Measurements from ENCODE around the gene TMX1. TPM values are rescaled to one million over a fixed set of nuclear protein-coding genes. Genes with fewer than 3 reads are reported as not detected.

Gene TMX1
- total RNA-seq, 1 donor from 2014 or later = 56.2 TPM

DNA sequence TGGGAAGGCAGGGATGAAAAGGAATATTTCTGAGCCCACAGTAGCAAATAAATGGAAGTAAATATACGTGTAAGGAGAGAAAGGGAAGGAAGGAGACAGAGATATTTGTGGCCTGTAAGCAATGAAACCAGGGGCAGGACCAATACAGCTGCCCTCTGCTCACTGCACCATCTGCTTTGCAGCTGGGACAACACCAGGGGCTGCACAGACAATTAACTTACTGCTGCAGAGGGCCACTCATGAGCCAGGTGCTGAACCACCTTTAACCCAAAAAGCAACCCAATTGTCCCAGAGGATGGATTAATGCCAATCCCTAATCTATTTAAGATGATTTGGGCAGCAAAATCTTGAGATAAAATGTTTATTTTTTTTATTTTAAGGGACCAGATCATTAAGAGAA is 30.6 kb upstream of the TMX1 start:
- Histone ChIP-seq H3K27me3 (ENCODE audit: insufficient read depth, low read length) (peaks cover 11% of the 10 kb centered on the region), H2AFZ (ENCODE audit: low read depth, low read length) (no peak overlapping the region), H3K27ac (ENCODE audit: low read depth, low read length) (no peak overlapping the region), H3K4me1 (ENCODE audit: insufficient read depth, low read length) (no peaks in the 10 kb centered on the region), H3K36me3 (ENCODE audit: insufficient read depth, low read length) (no peaks in the 10 kb centered on the region), H4K20me1 (ENCODE audit: insufficient read depth, low read length) (no peaks in the 10 kb centered on the region), H3K9me3 (ENCODE audit: insufficient read depth, low read depth, low read length) (no peaks in the 10 kb centered on the region), H3K4me2 (ENCODE audit: low read length) (no peak overlapping the region), H3K9ac (ENCODE audit: low read length) (no peak overlapping the region), H3K79me2 (ENCODE audit: insufficient read depth, low read length) (no peaks in the 10 kb centered on the region), H3K4me3 (ENCODE audit: insufficient read depth, low read depth, low read length) (no peak overlapping the region)
- no peak overlapping the region for H3K4me3 Mint-ChIP-seq (ENCODE audit: unreplicated experiment)
- no peaks in the 10 kb centered on the region for H3K4me1 Mint-ChIP-seq (ENCODE audit: low read depth, unreplicated experiment)
- no peak for DNase-seq (ENCODE audit: low read depth)
- FAIRE-seq = no peak
- H3K27ac Mint-ChIP-seq (ENCODE audit: unreplicated experiment) = no peak overlapping the region
- no peaks in the 10 kb centered on the region for H3K36me3 Mint-ChIP-seq (ENCODE audit: low read depth, unreplicated experiment)
- H3K27me3 Mint-ChIP-seq (ENCODE audit: low read depth, unreplicated experiment) = peaks cover 4% of the 10 kb centered on the region
- no peak for TF ChIP-seq EZH2 (IDR thresholded peaks at IDR 0.05; ENCODE audit: insufficient read depth, low read length)
- TF ChIP-seq, protein P1, sequence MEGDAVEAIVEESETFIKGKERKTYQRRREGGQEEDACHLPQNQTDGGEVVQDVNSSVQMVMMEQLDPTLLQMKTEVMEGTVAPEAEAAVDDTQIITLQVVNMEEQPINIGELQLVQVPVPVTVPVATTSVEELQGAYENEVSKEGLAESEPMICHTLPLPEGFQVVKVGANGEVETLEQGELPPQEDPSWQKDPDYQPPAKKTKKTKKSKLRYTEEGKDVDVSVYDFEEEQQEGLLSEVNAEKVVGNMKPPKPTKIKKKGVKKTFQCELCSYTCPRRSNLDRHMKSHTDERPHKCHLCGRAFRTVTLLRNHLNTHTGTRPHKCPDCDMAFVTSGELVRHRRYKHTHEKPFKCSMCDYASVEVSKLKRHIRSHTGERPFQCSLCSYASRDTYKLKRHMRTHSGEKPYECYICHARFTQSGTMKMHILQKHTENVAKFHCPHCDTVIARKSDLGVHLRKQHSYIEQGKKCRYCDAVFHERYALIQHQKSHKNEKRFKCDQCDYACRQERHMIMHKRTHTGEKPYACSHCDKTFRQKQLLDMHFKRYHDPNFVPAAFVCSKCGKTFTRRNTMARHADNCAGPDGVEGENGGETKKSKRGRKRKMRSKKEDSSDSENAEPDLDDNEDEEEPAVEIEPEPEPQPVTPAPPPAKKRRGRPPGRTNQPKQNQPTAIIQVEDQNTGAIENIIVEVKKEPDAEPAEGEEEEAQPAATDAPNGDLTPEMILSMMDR (IDR thresholded peaks at IDR 0.05; ENCODE audit: insufficient read depth, low read depth, low read length) = no peak
- H3K9me3 Mint-ChIP-seq (ENCODE audit: unreplicated experiment) = no peaks in the 10 kb centered on the region

DNA sequence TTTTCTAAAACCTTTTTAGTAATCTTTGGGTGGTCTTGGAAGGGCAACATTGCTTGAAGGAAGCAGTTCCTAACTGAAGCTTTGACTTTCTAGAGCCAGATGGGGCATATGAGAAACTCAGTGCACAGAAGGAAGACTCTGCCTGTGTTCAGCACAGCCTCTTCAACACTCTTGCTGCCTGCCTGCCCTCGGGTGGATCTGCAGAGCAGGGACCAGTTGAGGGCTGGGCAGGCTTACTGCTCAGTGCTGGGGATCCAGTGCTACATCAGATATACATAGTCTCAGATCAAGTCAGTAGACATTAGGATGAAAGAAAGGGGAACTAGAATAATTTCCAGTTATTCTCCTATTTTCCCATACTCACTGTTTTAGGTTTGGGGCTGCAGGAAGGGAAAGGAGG is 29.5 kb upstream of the TMX1 start:
- TF ChIP-seq, protein P1 (IDR thresholded peaks at IDR 0.05; ENCODE audit: insufficient read depth, low read depth, low read length) = no peak
- no peak for TF ChIP-seq EZH2 (IDR thresholded peaks at IDR 0.05; ENCODE audit: insufficient read depth, low read length)
- no peaks in the 10 kb centered on the region for H3K36me3 Mint-ChIP-seq (ENCODE audit: low read depth, unreplicated experiment)
- Histone ChIP-seq H3K4me2 (ENCODE audit: low read length) (no peak overlapping the region), H3K9ac (ENCODE audit: low read length) (no peak overlapping the region), H3K79me2 (ENCODE audit: insufficient read depth, low read length) (no peaks in the 10 kb centered on the region), H2AFZ (ENCODE audit: low read depth, low read length) (no peak overlapping the region), H3K4me3 (ENCODE audit: insufficient read depth, low read depth, low read length) (no peak overlapping the region), H3K9me3 (ENCODE audit: insufficient read depth, low read depth, low read length) (no peaks in the 10 kb centered on the region), H4K20me1 (ENCODE audit: insufficient read depth, low read length) (no peaks in the 10 kb centered on the region), H3K27ac (ENCODE audit: low read depth, low read length) (no peak overlapping the region), H3K4me1 (ENCODE audit: insufficient read depth, low read length) (no peaks in the 10 kb centered on the region), H3K36me3 (ENCODE audit: insufficient read depth, low read length) (no peaks in the 10 kb centered on the region), H3K27me3 (ENCODE audit: insufficient read depth, low read length) (peaks cover 11% of the 10 kb centered on the region)
- DNase-seq (ENCODE audit: low read depth) (no peak), FAIRE-seq (no peak)
- H3K9me3 Mint-ChIP-seq (ENCODE audit: unreplicated experiment) = no peaks in the 10 kb centered on the region
- no peak overlapping the region for H3K4me3 Mint-ChIP-seq (ENCODE audit: unreplicated experiment)
- H3K4me1 Mint-ChIP-seq (ENCODE audit: low read depth, unreplicated experiment) = no peaks in the 10 kb centered on the region
- H3K27me3 Mint-ChIP-seq (ENCODE audit: low read depth, unreplicated experiment) = peaks cover 4% of the 10 kb centered on the region
- no peak overlapping the region for H3K27ac Mint-ChIP-seq (ENCODE audit: unreplicated experiment)

DNA sequence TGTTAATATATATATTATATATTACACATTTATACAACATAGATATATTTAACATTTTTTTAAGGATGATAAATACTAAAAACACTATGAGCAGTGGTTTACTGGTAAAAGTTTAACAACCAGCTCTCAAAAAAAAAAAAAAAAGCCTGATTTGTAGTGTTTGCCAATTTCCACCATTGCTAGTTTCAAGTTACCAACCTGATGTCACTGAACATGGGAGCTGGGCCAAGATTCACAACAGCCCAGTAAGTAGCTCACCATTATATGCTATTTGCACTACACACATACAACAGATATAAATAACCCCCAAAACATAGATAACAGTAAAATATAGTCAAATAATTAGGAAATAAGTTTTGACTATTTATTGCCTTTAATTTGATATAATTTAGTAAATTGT is 28.9 kb upstream of the TMX1 start:
- H3K9me3 Mint-ChIP-seq (ENCODE audit: unreplicated experiment) = no peaks in the 10 kb centered on the region
- no peaks in the 10 kb centered on the region for H3K36me3 Mint-ChIP-seq (ENCODE audit: low read depth, unreplicated experiment)
- Histone ChIP-seq H3K9me3 (ENCODE audit: insufficient read depth, low read depth, low read length) (no peaks in the 10 kb centered on the region), H3K4me1 (ENCODE audit: insufficient read depth, low read length) (no peaks in the 10 kb centered on the region), H3K79me2 (ENCODE audit: insufficient read depth, low read length) (no peaks in the 10 kb centered on the region), H3K4me2 (ENCODE audit: low read length) (no peak overlapping the region), H3K27ac (ENCODE audit: low read depth, low read length) (no peak overlapping the region), H2AFZ (ENCODE audit: low read depth, low read length) (no peak overlapping the region), H3K36me3 (ENCODE audit: insufficient read depth, low read length) (no peaks in the 10 kb centered on the region), H3K4me3 (ENCODE audit: insufficient read depth, low read depth, low read length) (no peak overlapping the region), H3K9ac (ENCODE audit: low read length) (no peak overlapping the region), H4K20me1 (ENCODE audit: insufficient read depth, low read length) (no peaks in the 10 kb centered on the region), H3K27me3 (ENCODE audit: insufficient read depth, low read length) (peaks cover 11% of the 10 kb centered on the region)
- peaks cover 5% of the 10 kb centered on the region for H3K27me3 Mint-ChIP-seq (ENCODE audit: low read depth, unreplicated experiment)
- no peaks in the 10 kb centered on the region for H3K4me1 Mint-ChIP-seq (ENCODE audit: low read depth, unreplicated experiment)
- H3K4me3 Mint-ChIP-seq (ENCODE audit: unreplicated experiment) = no peak overlapping the region
- no peak for FAIRE-seq
- no peak overlapping the region for H3K27ac Mint-ChIP-seq (ENCODE audit: unreplicated experiment)
- DNase-seq (ENCODE audit: low read depth) = peak; percentile 35
- TF ChIP-seq, protein P1 (IDR thresholded peaks at IDR 0.05; ENCODE audit: insufficient read depth, low read depth, low read length) = no peak
- TF ChIP-seq EZH2 (IDR thresholded peaks at IDR 0.05; ENCODE audit: insufficient read depth, low read length) = no peak
